ENCODE results near the gene FGFRL1. TPM values are rescaled to one million over a fixed set of nuclear protein-coding genes. Genes with fewer than 3 reads are reported as not detected.

Gene FGFRL1
- total RNA-seq, 1 experiment from 2014 or later = 59.5 TPM

GRCh38 chr4:1029529-1029928 lies 18.1 kb downstream of the FGFRL1 start:
- BruUV-seq (replicated peaks) = no TSS peak
- CTCF ChIA-PET = no interaction called here
- Histone ChIP-seq H3K9me2 (ENCODE audit: insufficient read depth) (no peaks in the 10 kb centered on the region), H3K4me2 (no peak overlapping the region), H3K4me1 (replicated peaks; ENCODE audit: insufficient read depth) (no peaks in the 10 kb centered on the region), H3K27ac (no peak overlapping the region), H2AFZ (no peak overlapping the region), H4K20me1 (ENCODE audit: insufficient read depth) (no peaks in the 10 kb centered on the region), H3K79me2 (ENCODE audit: low read depth) (no peaks in the 10 kb centered on the region), H3F3A (ENCODE audit: insufficient read depth, low read depth) (peaks cover 20% of the 10 kb centered on the region; the same call in 1 of the 2 replicates), H3K4me3 (no peak overlapping the region), H3K36me3 (ENCODE audit: low read depth) (no peaks in the 10 kb centered on the region), H3K27me3 (ENCODE audit: insufficient read depth, low read depth) (peaks cover 19% of the 10 kb centered on the region), H3K9me3 (ENCODE audit: insufficient read depth, low read depth) (no peaks in the 10 kb centered on the region)
- POLR2A ChIA-PET (ENCODE audit: unreplicated experiment) = no interaction called here
- no peak for DNase-seq
- TF ChIP-seq CTCF (conservative IDR thresholded peaks at IDR 0.05) (no peak), EZH2 (IDR thresholded peaks at IDR 0.05; ENCODE audit: low read depth) (no peak)
- intact Hi-C loops (cut with micrococcal nuclease; ENCODE audit: unreplicated experiment) = no loop called here

GRCh38 chr4:1030031-1030430 lies 18.6 kb downstream of the FGFRL1 start:
- intact Hi-C loops (cut with micrococcal nuclease; ENCODE audit: unreplicated experiment) = loop anchor here (5.0 kb wide), 1 partner anchor 322 kb away; no protein-coding TSS in a partner anchor
- no peaks in the 10 kb centered on the region for H3K9me2 ChIP-seq (ENCODE audit: insufficient read depth)
- H4K20me1 ChIP-seq (ENCODE audit: insufficient read depth) = no peaks in the 10 kb centered on the region
- H3K9me3 ChIP-seq (ENCODE audit: insufficient read depth, low read depth) = no peaks in the 10 kb centered on the region
- TF ChIP-seq EZH2 (IDR thresholded peaks at IDR 0.05; ENCODE audit: low read depth) (no peak), CTCF (conservative IDR thresholded peaks at IDR 0.05) (no peak)
- H3K27me3 ChIP-seq (ENCODE audit: insufficient read depth, low read depth) = peaks cover 19% of the 10 kb centered on the region
- H3K27ac ChIP-seq = no peak overlapping the region
- H3K4me2 ChIP-seq = no peak overlapping the region
- H2AFZ ChIP-seq = no peak overlapping the region
- no TSS peak for BruUV-seq (replicated peaks)
- no peaks in the 10 kb centered on the region for H3K36me3 ChIP-seq (ENCODE audit: low read depth)
- peaks cover 20% of the 10 kb centered on the region; the same call in 1 of the 2 replicates for H3F3A ChIP-seq (ENCODE audit: insufficient read depth, low read depth)
- no peak overlapping the region for H3K4me3 ChIP-seq
- POLR2A ChIA-PET (ENCODE audit: unreplicated experiment) = no interaction called here
- CTCF ChIA-PET = no interaction called here
- no peaks in the 10 kb centered on the region for H3K79me2 ChIP-seq (ENCODE audit: low read depth)
- H3K4me1 ChIP-seq (replicated peaks; ENCODE audit: insufficient read depth) = no peaks in the 10 kb centered on the region
- no peak for DNase-seq

- no TSS peak for BruUV-seq (replicated peaks)
- Histone ChIP-seq H3K27ac (no peak overlapping the region), H4K20me1 (ENCODE audit: insufficient read depth) (no peaks in the 10 kb centered on the region), H3K27me3 (ENCODE audit: insufficient read depth, low read depth) (peaks cover 19% of the 10 kb centered on the region), H3K4me1 (replicated peaks; ENCODE audit: insufficient read depth) (no peaks in the 10 kb centered on the region), H2AFZ (no peak overlapping the region), H3K79me2 (ENCODE audit: low read depth) (no peaks in the 10 kb centered on the region), H3K4me2 (no peak overlapping the region), H3K9me3 (ENCODE audit: insufficient read depth, low read depth) (no peaks in the 10 kb centered on the region), H3K36me3 (ENCODE audit: low read depth) (no peaks in the 10 kb centered on the region), H3F3A (ENCODE audit: insufficient read depth, low read depth) (peaks cover 14% of the 10 kb centered on the region; the same call in 1 of the 2 replicates), H3K9me2 (ENCODE audit: insufficient read depth) (no peaks in the 10 kb centered on the region), H3K4me3 (no peak overlapping the region)
- intact Hi-C loops (cut with micrococcal nuclease; ENCODE audit: unreplicated experiment) = loop anchor here (5.0 kb wide), 1 partner anchor 322 kb away; no protein-coding TSS in a partner anchor
- POLR2A ChIA-PET (ENCODE audit: unreplicated experiment) = no interaction called here
- CTCF ChIA-PET = no interaction called here
- TF ChIP-seq EZH2 (IDR thresholded peaks at IDR 0.05; ENCODE audit: low read depth) (no peak), CTCF (conservative IDR thresholded peaks at IDR 0.05) (no peak)
- DNase-seq = no peak
Observed at GRCh38 chr4:1030559-1030958, 19.1 kb downstream of the FGFRL1 start.
